Smooth muscle cell (in vitro differentiated cells): Measurements from ENCODE around the gene PGS1. TPM values are rescaled to one million over a fixed set of nuclear protein-coding genes. Genes with fewer than 3 reads are reported as not detected.

Source experiments
- DNase-seq: peaks from one replicate; lab custom pipeline; 2025; ENCODE audit not compliant: unreplicated experiment; lab: John Stamatoyannopoulos, UW
- H2AFZ ChIP-seq: fragments of 200-600 bp; sonication (generic); 2 replicates; pipeline ENCODE4 v1.6.0; 2016; ENCODE audit warnings: antibody characterized with exemption, low read depth, mild to moderate bottlenecking
- H3F3A ChIP-seq: fragments of 200-600 bp; sonication (generic); 2 replicates; pipeline ENCODE4 v1.6.0; 2017; ENCODE audit warnings: antibody characterized with exemption, low read depth
- H3K27ac ChIP-seq: fragments of 200-600 bp; sonication (generic); 2 replicates; pipeline ENCODE4 v1.5.1; 2016; ENCODE audit warnings: low read depth, mild to moderate bottlenecking
- H3K27me3 ChIP-seq: fragments of 200-600 bp; sonication (generic); 2 replicates; pipeline ENCODE4 v1.6.1; 2016; ENCODE audit warnings: low read depth, mild to moderate bottlenecking
- H3K36me3 ChIP-seq: fragments of 200-600 bp; sonication (generic); 2 replicates; pipeline ENCODE4 v1.5.1; 2016; ENCODE audit warnings: low read depth
- H3K4me1 ChIP-seq: fragments of 200-600 bp; sonication (generic); 2 replicates; pipeline ENCODE4 v1.5.1; 2016; ENCODE audit warnings: low read depth
- H3K4me2 ChIP-seq: fragments of 200-600 bp; sonication (generic); 2 replicates; pipeline ENCODE4 v1.6.0; 2016; ENCODE audit warnings: mild to moderate bottlenecking
- H3K4me3 ChIP-seq: fragments of 200-600 bp; sonication (generic); 2 replicates; pipeline ENCODE4 v1.5.1; 2016; ENCODE audit warnings: mild to moderate bottlenecking
- H3K79me2 ChIP-seq: fragments of 200-600 bp; sonication (generic); 2 replicates; pipeline ENCODE4 v1.6.0; 2016; ENCODE audit warnings: low read depth, mild to moderate bottlenecking
- H3K9ac ChIP-seq: fragments of 200-600 bp; sonication (generic); 2 replicates; pipeline ENCODE4 v1.6.0; 2016; ENCODE audit warnings: low read depth
- H3K9me3 ChIP-seq: fragments of 200-600 bp; sonication (generic); replicated peaks from 2 replicates; pipeline ENCODE4 v1.5.1; 2016; ENCODE audit warnings: low read depth
- H4K20me1 ChIP-seq: fragments of 200-600 bp; sonication (generic); 2 replicates; pipeline ENCODE4 v1.6.0; 2016; ENCODE audit warnings: low read depth
- WGBS: methylation state at CpG from one replicate; pipeline ENCODE4 v1.1.7; 2016; ENCODE audit warnings: low lambda C conversion rate; 5-methylcytosine and 5-hydroxymethylcytosine counted together
- polyA plus RNA-seq: library from polyadenylated mRNA; unstranded; fragments of >200 nt; fragmentation: Nextera tagmentation; extraction: Ambion mirVana; gene quantifications from 2 replicates; pipeline ENCODE4 v1.2.1, GENCODE V29; 2016
- total RNA-seq: library from RNA; depleted of rRNA; stranded (reverse); fragments of >200 nt; gene quantifications from 2 replicates; pipeline ENCODE4 v1.2.3, GENCODE V29; 2014
- TF ChIP-seq, protein P1 (sequence below): fragments of 200-600 bp; sonication (generic); IDR thresholded peaks from 2 replicates; pipeline ENCODE4 v1.5.1; 2017; ENCODE audit warnings: borderline replicate concordance, mild to moderate bottlenecking, antibody characterized with exemption; ENCODE audit not compliant: insufficient read depth, poor library complexity, severe bottlenecking

PGS1 gene
- total and polyA plus RNA-seq, 2 experiments from 2014 or later = 22.6 to 29.9 TPM

GRCh38 chr17:78458091-78458490 is 79.6 kb downstream of the PGS1 start:
- no peak overlapping the region for H2AFZ ChIP-seq
- no peaks in the 10 kb centered on the region for H3K27me3 ChIP-seq
- 89% methylated on average over 10 of the region's 10 CpGs for WGBS
- no peaks in the 10 kb centered on the region for H3K9me3 ChIP-seq
- no peaks in the 10 kb centered on the region for H3K79me2 ChIP-seq
- no peak for DNase-seq
- H3K9ac ChIP-seq = no peak overlapping the region
- H3F3A ChIP-seq = no peaks in the 10 kb centered on the region
- H3K27ac ChIP-seq = no peak overlapping the region
- H4K20me1 ChIP-seq = no peaks in the 10 kb centered on the region
- no peaks in the 10 kb centered on the region for H3K4me1 ChIP-seq
- no peak overlapping the region for H3K4me3 ChIP-seq
- no peak overlapping the region for H3K4me2 ChIP-seq
- TF ChIP-seq, protein P1, sequence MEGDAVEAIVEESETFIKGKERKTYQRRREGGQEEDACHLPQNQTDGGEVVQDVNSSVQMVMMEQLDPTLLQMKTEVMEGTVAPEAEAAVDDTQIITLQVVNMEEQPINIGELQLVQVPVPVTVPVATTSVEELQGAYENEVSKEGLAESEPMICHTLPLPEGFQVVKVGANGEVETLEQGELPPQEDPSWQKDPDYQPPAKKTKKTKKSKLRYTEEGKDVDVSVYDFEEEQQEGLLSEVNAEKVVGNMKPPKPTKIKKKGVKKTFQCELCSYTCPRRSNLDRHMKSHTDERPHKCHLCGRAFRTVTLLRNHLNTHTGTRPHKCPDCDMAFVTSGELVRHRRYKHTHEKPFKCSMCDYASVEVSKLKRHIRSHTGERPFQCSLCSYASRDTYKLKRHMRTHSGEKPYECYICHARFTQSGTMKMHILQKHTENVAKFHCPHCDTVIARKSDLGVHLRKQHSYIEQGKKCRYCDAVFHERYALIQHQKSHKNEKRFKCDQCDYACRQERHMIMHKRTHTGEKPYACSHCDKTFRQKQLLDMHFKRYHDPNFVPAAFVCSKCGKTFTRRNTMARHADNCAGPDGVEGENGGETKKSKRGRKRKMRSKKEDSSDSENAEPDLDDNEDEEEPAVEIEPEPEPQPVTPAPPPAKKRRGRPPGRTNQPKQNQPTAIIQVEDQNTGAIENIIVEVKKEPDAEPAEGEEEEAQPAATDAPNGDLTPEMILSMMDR = no peak
- H3K36me3 ChIP-seq = no peaks in the 10 kb centered on the region

- Histone ChIP-seq H3K9ac (no peak overlapping the region), H3K4me1 (no peaks in the 10 kb centered on the region), H3F3A (no peaks in the 10 kb centered on the region), H3K9me3 (no peaks in the 10 kb centered on the region), H3K79me2 (no peaks in the 10 kb centered on the region), H3K27ac (no peak overlapping the region), H3K27me3 (no peaks in the 10 kb centered on the region), H4K20me1 (no peaks in the 10 kb centered on the region), H3K36me3 (no peaks in the 10 kb centered on the region), H3K4me2 (no peak overlapping the region), H2AFZ (no peak overlapping the region), H3K4me3 (no peak overlapping the region)
- no peak for DNase-seq
- WGBS = 97% methylated on average over 37 of the region's 37 CpGs
- TF ChIP-seq, protein P1 = no peak
Observed at GRCh38 chr17:78458736-78459335, 80.4 kb downstream of the PGS1 start.

DNA sequence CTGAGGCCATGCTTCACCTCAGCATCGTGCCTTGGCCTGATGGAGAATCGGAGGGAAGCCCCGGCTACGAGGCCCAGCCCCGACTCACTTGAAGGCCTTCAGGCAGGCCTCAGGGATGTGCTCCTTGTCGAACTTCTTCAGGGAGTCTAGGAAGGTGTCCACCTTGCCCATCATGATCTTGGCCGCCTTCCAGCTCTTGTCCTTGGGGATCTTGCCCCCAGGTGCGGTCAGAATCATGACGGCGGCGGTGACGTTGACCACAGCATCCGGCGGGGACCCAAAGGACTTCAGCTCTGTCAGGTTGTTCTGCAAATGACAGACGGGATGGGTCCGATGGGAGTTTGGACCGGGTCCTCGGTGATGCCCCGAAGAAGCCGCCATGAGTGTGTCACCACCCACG is 81.2 kb downstream of the PGS1 start:
- no peak overlapping the region for H3K4me3 ChIP-seq
- no peak overlapping the region for H3K4me2 ChIP-seq
- H3K9ac ChIP-seq = no peak overlapping the region
- no peak for DNase-seq
- H3K27me3 ChIP-seq = no peaks in the 10 kb centered on the region
- H2AFZ ChIP-seq = no peak overlapping the region
- H3K36me3 ChIP-seq = no peaks in the 10 kb centered on the region
- no peaks in the 10 kb centered on the region for H3F3A ChIP-seq
- no peaks in the 10 kb centered on the region for H4K20me1 ChIP-seq
- H3K27ac ChIP-seq = no peak overlapping the region
- no peaks in the 10 kb centered on the region for H3K9me3 ChIP-seq
- WGBS = 96% methylated on average over 21 of the region's 21 CpGs
- no peaks in the 10 kb centered on the region for H3K79me2 ChIP-seq
- no peaks in the 10 kb centered on the region for H3K4me1 ChIP-seq
- TF ChIP-seq, protein P1 = no peak

DNA sequence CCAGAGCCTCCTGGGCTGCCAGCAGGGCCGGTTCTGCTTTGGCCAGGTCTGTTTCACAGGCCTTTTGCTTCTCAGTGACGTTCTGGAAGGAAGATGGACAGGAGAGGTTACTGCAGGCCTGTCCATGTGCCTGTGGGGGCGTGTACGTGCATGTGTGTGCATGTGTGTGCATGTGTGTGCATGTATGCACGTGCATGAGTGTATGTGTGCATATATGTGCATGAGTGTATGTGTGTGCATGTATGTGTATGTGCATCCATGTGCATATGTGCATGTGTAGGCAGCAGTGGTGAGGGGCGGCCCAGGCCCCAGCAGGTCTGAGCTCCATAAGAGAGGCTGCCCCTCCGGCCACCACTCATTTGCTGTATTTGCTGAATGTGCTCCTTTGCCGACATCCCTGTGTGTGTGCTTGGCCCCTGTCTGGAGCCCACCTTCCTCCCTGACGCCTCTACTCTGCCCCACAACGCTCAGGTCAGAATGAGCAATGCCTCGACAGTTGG is 81.8 kb downstream of the PGS1 start:
- Histone ChIP-seq H3K36me3 (no peaks in the 10 kb centered on the region), H3F3A (no peaks in the 10 kb centered on the region), H3K27me3 (no peaks in the 10 kb centered on the region), H3K4me2 (no peak overlapping the region), H3K9me3 (no peaks in the 10 kb centered on the region), H3K4me3 (no peak overlapping the region), H3K4me1 (no peaks in the 10 kb centered on the region), H3K27ac (no peak overlapping the region), H3K9ac (no peak overlapping the region), H4K20me1 (no peaks in the 10 kb centered on the region), H2AFZ (no peak overlapping the region), H3K79me2 (no peaks in the 10 kb centered on the region)
- TF ChIP-seq, protein P1 = no peak
- no peak for DNase-seq
- WGBS = 85% methylated on average over 11 of the region's 11 CpGs
